ENCODE results near the gene SNTG2.

DNA sequence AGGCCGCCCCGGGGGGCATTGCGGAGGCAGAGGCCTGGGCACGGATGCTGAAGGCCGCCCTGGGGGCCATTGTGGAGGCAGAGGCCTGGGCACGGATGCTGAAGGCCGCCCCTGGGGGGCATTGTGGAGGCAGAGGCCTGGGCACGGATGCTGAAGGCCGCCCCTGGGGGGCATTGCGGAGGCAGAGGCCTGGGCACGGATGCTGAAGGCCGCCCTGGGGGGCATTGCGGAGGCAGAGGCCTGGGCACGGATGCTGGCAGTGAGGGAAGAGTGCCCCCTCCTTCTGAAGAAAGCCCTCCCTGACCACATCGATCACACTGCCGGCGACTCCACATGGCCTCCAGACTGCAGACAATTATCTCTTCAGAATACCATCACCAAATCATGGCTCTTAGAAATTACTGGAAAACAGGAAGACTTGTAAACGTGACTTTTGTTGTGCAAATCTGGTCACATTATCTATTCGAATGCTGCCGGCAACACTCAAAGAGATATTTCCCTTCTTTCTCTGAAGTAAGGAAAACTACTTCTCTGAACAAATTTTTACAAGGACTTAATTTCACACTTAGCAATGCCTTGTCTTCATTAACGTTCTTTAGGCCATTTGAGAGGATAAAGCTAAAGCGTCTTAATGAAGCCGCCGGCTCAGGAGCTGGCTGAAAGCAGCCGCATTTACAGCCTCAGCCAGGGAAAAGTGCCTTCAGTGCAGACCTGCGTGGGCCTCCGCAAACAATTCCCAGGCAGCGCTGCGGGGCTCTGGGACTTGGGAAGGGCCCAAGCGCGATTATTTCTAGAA is 18.1 kb upstream of the SNTG2 start:
- TF ChIP-seq POLR2A (IDR thresholded peaks at IDR 0.05; ENCODE audit: low read length) (no peak), GATA1 (IDR thresholded peaks at IDR 0.05; ENCODE audit: low read depth, low read length) (no peak)

Measured in erythroblast (primary cell).